Sigmoid colon (tissue), 7 donors: ENCODE measurements around the gene NLGN1. TPM values are rescaled to one million over a fixed set of nuclear protein-coding genes. Genes with fewer than 3 reads are reported as not detected.

Experiments used
- DNase-seq: peaks from one replicate; pipeline ENCODE4 v3.0.0-alpha.2; 2019
- H3K27ac ChIP-seq, 4 donors: fragments of 200-600 bp; sonication (generic); one replicate each; pipeline ENCODE4 v1.5.1; 2016 to 2019; ENCODE audit warnings: mild to moderate bottlenecking in 1 of 4
- H3K27me3 ChIP-seq, 3 donors: fragments of 200-600 bp; sonication (generic); one replicate each; pipeline ENCODE4 v1.5.1; 2019; ENCODE audit warnings: mild to moderate bottlenecking in 1 of 3
- H3K36me3 ChIP-seq, 4 donors: fragments of 200-600 bp; sonication (generic); one replicate each; pipeline ENCODE4 v1.5.1; 2016 to 2019
- H3K4me1 ChIP-seq, 4 donors: fragments of 200-600 bp; sonication (generic); one replicate each; pipeline ENCODE4 v1.5.1; 2017 to 2019
- H3K4me3 ChIP-seq, 4 donors: fragments of 200-600 bp; sonication (generic); one replicate each; pipeline ENCODE4 v1.5.1; 2017 to 2019; ENCODE audit warnings: mild to moderate bottlenecking in 2 of 4, moderate library complexity in 1 of 4
- H3K9me3 ChIP-seq, 4 donors: fragments of 200-600 bp in 3 of 4; sonication (generic) in 3 of 4; one replicate each; pipeline versions ENCODE4 v1.5.1 to v1.6.1; 2013 to 2019
- EP300 ChIP-seq, 4 donors: sonication (generic); formaldehyde crosslinking; IDR thresholded peaks; one replicate each; pipeline ENCODE4 v1.6.1; 2017; ENCODE audit warnings: antibody characterized with exemption in 4 of 4
- POLR2A ChIP-seq, 2 donors: fragments of 450-650 bp; IDR thresholded peaks; one replicate each; pipeline ENCODE4 v1.6.1; 2016; ENCODE audit warnings: antibody characterized with exemption in 2 of 2, mild to moderate bottlenecking in 2 of 2, moderate library complexity in 2 of 2
- POLR2AphosphoS5 ChIP-seq, 4 donors: sonication (generic); formaldehyde crosslinking; IDR thresholded peaks; one replicate each; pipeline ENCODE4 v1.6.1; 2017; ENCODE audit warnings: antibody characterized with exemption in 4 of 4
- WGBS, 2 donors: extraction: QIAGEN DNeasy Blood & Tissue Kit; methylation state at CpG; one replicate each; pipeline ENCODE4 v1.1.7; 2013; 5-methylcytosine and 5-hydroxymethylcytosine counted together
- intact Hi-C: fragments of 100-400 bp; cut with DNase I; formaldehyde crosslinking; loops from one replicate; pipeline ENCODE4 v1.15.1; 2023
- polyA plus RNA-seq, 3 donors: library from polyadenylated mRNA; stranded (reverse); fragments of 200-250 nt; gene quantifications; one replicate each; pipeline ENCODE4 v1.2.3, GENCODE V29; 2013
- total RNA-seq, 4 donors: library from RNA; depleted of rRNA; stranded (reverse); fragments of >200 nt; gene quantifications; one replicate each; pipeline ENCODE4 v1.1.0, GENCODE V29; 2016
- TF ChIP-seq, protein P1 (sequence below), 4 experiments: fragments of 450-650 bp in 3 of 4; fragments of 200-600 bp in 1 of 4; IDR thresholded peaks; one replicate each; pipeline ENCODE4 v1.5.1; 2016 to 2019; ENCODE audit warnings: antibody characterized with exemption in 4 of 4, mild to moderate bottlenecking in 3 of 4, moderate library complexity in 2 of 4
- donor health status: healthy with polysubstance abuse.
- donor health status: Bipolar disorder and iron deficiency.
- donor health status: healthy.

The NLGN1 gene
- total and polyA plus RNA-seq, 7 donors: under 0.01 to 33.5 (median 28.3) TPM; not detected in 1

DNA sequence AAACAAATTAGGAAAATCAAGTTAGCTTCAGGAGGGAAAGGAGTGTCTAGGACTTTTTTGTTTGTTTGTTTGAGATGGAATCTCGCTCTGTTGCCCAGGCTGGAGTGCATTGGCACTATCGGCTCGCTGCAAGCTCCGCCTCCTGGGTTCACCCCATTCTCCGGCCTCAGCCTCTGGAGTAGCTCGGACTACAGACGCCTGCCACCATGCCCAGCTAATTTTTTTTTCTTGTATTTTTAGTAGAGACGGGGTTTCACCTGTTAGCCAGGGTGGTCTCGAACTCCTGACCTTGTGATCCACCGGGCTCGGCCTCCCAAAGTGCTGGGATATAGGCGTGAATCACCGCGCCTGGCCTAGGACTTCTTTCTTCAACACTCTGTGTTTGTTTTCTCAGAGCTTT lies 171.1 kb downstream of the NLGN1 start:
- 86 to 92% methylated on average over 14 of the region's 14 CpGs for WGBS, 2 donors
- DNase-seq: no peak
- no peaks in the 10 kb centered on the region for H3K9me3 ChIP-seq
- no peaks in the 10 kb centered on the region for H3K4me1 ChIP-seq
- no peaks in the 10 kb centered on the region for H3K36me3 ChIP-seq
- intact Hi-C loops: no loop called here
- H3K27me3 ChIP-seq: no peaks in the 10 kb centered on the region
- TF ChIP-seq, protein P1, sequence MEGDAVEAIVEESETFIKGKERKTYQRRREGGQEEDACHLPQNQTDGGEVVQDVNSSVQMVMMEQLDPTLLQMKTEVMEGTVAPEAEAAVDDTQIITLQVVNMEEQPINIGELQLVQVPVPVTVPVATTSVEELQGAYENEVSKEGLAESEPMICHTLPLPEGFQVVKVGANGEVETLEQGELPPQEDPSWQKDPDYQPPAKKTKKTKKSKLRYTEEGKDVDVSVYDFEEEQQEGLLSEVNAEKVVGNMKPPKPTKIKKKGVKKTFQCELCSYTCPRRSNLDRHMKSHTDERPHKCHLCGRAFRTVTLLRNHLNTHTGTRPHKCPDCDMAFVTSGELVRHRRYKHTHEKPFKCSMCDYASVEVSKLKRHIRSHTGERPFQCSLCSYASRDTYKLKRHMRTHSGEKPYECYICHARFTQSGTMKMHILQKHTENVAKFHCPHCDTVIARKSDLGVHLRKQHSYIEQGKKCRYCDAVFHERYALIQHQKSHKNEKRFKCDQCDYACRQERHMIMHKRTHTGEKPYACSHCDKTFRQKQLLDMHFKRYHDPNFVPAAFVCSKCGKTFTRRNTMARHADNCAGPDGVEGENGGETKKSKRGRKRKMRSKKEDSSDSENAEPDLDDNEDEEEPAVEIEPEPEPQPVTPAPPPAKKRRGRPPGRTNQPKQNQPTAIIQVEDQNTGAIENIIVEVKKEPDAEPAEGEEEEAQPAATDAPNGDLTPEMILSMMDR (IDR thresholded peaks at IDR 0.05): no peak
- TF ChIP-seq POLR2A (IDR thresholded peaks at IDR 0.05) (no peak), POLR2AphosphoS5 (IDR thresholded peaks at IDR 0.05) (no peak), EP300 (IDR thresholded peaks at IDR 0.05) (no peak)
- no peak overlapping the region for H3K27ac ChIP-seq
- H3K4me3 ChIP-seq: no peak overlapping the region

DNA sequence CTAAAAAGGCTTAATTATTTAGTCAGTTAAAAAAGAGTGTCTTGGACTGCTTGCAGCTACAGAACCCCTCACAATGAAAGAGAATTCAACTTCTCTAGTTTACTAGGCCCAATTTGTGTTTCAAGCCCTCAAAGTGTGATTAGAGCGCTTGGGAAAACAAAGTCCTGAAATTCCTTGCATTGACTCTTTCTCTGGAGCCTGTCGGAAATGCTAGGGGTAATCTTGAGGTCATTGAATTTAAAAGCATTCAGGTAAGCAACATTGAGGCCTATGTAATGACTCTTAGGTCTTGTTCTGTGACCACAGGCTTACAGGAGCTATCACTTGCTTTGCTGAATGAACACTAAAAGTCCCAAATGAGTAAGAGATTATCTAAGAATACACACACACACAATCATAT lies 186.0 kb downstream of the NLGN1 start:
- TF ChIP-seq POLR2AphosphoS5 (IDR thresholded peaks at IDR 0.05): no peak
- no peak for TF ChIP-seq EP300 (IDR thresholded peaks at IDR 0.05)
- TF ChIP-seq, protein P1 (IDR thresholded peaks at IDR 0.05): no peak
- no peak for TF ChIP-seq POLR2A (IDR thresholded peaks at IDR 0.05)
- Histone ChIP-seq H3K4me3 (no peak overlapping the region), H3K4me1 (peaks cover 0 to 10% (median 3%) of the 10 kb centered on the region in 4 donors), H3K9me3 (no peaks in the 10 kb centered on the region), H3K27me3 (no peaks in the 10 kb centered on the region), H3K36me3 (no peaks in the 10 kb centered on the region), H3K27ac (no peak overlapping the region)
- intact Hi-C loops: no loop called here
- no peak for DNase-seq
- 89% methylated on average over 2 of the region's 2 CpGs for WGBS, 2 donors

DNA sequence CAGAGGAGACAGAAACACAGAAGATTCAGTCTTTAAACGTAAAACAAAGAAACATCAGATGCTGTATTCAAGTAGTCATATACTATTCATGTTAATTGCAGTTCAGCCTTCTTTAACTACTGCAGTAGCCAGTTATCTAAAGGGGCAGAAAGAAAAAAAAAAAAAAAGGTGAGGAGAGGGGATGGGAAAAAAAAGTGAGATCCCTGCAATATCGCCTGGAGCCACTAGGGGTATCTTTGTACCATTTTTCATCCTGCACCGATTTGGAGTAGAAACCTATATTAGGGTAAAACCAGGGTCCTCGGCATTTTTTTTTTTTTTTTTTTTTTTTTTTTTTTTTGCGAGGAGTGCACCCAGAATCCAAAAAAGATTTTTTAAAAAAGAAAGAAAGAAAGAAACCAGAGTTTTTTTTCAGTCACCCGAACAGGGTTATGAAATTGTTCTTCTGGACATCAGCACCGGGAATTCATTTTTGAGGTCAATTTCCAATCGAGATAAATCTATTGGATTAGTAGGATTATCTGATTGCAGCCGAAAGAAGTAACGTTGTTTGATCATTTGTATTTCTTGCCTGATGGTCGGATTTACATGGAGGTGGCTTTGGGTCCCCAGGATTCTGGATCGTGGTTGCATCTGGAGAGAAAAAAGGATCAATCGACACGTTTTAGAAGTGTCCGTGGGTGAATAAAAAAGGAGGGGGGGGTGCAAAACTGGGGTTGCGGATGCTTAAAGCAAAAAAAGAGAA lies 186.7 kb downstream of the NLGN1 start:
- Histone ChIP-seq H3K27me3 (no peaks in the 10 kb centered on the region), H3K9me3 (no peaks in the 10 kb centered on the region), H3K36me3 (no peaks in the 10 kb centered on the region), H3K4me3 (peak overlapping the region; percentile 30 to 60 (median 56)), H3K27ac (peak overlapping the region in 2 of 4 donors; percentile 67 to 78), H3K4me1 (peaks cover 0 to 10% (median 3%) of the 10 kb centered on the region in 4 donors)
- intact Hi-C loops: no loop called here
- no peak for DNase-seq
- 8 to 15% methylated on average over 16 of the region's 16 CpGs for WGBS, 2 donors
- no peak for TF ChIP-seq EP300 (IDR thresholded peaks at IDR 0.05)
- TF ChIP-seq, protein P1 (IDR thresholded peaks at IDR 0.05): peak in 3 of 4 experiments; percentile 19 to 65 (median 64)
- TF ChIP-seq POLR2AphosphoS5 (IDR thresholded peaks at IDR 0.05): no peak
- no peak for TF ChIP-seq POLR2A (IDR thresholded peaks at IDR 0.05)

- Histone ChIP-seq H3K27me3 (no peaks in the 10 kb centered on the region), H3K27ac (peak overlapping the region in 3 of 4 donors; percentile 67 to 78 (median 69)), H3K4me3 (peak overlapping the region; percentile 30 to 60 (median 56)), H3K36me3 (no peaks in the 10 kb centered on the region), H3K4me1 (peaks cover 0 to 10% (median 3%) of the 10 kb centered on the region in 4 donors), H3K9me3 (no peaks in the 10 kb centered on the region)
- TF ChIP-seq, protein P1 (IDR thresholded peaks at IDR 0.05): no peak
- TF ChIP-seq EP300 (IDR thresholded peaks at IDR 0.05): no peak
- intact Hi-C loops: no loop called here
- 5 to 11% methylated on average over 47 of the region's 47 CpGs for WGBS, 2 donors
- peak; percentile 72 for DNase-seq
Measured at GRCh38 chr3:173584838-173585831, 187.6 kb downstream of the NLGN1 start.
